ENCODE data around the gene NELL1.
"Not testable (repeated sequence)": the region's sequence is repeated elsewhere in the genome, so short reads cannot be mapped to it uniquely, and the experiment has no call there.

NELL1 gene

DNA sequence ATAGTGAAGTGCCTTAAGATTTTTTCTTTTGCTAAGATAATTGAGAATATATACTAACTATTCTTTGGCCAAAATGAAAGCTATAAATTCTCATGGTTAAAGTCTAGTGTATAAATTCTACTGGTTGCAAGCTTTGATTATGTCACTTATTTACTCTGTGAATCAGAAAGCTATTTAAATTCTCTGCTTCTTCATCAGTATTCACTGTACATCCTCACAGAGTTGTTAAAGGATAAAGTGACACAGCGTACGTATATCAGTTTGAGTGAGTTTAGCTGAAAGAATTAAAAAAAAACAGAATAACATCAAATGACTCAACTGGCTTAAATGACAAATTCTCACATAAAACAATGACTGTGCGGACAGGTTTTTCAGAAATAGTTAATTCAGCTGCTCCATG is 453.1 kb downstream of the NELL1 start:
- DNase-seq: no peak

DNA sequence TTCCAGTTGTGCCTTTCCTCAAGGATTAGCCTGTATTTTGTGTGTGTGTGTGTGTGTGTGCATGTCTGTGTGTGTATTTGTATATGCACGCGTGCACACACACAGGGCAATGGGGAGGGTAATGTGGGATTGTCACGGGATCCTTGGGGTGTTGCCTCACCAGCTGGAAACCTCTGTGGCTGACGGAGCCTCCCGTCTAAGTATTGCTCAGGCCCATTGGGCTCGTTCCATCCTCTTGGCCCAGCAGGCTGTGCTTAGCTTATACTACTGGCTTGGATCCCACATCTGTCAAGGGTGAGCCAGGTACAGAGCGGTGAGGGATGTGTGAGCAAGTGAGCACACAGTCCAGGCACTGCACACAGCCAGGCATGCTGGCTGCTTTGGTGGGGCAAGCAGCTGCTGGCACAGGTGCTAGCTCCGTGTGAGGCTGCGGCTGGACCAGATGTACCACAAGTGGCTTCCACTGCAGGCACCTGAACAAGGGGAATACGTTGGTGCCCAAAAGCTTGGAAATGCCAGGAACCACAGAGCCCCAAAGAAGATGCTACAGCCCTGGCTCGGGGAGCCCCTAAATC is 462.8 kb downstream of the NELL1 start:
- DNase-seq: no peak

DNA sequence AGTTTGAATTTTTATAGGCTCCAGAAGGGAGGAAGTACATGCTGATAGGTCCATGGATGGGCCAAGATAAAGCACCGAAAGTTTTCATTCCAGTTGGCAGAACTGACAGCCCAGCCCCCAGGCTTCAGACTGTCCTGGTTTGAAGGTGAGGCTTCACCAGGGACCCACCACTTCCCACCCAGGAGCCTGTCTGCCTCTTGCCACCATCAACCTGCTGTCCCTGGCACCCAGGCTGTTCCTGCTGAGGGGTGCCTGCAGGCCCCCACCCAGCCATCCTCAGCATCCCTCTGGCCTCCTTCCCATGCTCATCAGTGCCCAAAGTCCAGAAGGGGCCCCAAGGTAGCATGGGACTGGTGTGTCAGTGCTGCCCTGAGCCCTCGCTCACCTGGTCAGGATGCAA is 463.9 kb downstream of the NELL1 start:
- DNase-seq: no peak

DNA sequence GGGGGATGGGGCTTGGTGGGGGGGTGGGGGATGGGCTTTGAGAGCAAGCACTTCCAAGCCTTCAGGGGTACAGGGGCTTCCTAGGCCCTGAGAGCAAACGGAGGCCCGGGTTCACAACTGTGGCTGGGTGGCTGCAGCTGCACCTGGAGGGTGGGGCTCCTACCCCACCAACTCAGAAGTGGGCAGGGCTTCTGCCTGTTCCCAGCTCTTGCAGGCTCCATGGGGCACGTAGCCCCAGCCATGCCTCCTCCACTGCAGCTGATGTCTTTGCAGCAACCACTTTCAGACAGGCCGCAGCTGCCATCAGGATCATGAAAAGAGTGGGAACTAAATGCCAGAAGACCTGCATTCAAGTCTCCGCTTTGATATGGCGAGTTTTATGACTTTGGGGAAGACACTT is 464.3 kb downstream of the NELL1 start:
- no peak for DNase-seq

DNA sequence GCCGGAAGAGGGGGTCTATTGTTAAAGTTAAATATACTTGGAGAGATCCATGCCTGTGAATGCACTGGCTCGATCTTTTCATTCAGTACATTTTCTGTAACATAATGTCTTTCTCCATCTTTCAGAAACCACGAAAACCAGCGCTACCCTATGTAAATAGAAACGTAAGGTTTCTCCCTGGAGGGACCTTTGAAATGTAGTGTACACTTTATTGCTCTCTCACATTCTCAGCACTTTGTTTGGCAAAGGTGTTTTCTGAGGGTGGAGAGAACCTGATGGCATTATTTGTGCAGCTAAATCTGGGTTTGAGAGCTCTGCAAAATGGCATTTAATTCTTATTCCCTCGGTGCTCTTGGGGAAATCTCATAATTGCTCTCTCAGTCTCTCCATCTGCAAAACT is 468.4 kb downstream of the NELL1 start:
- DNase-seq: no peak

DNA sequence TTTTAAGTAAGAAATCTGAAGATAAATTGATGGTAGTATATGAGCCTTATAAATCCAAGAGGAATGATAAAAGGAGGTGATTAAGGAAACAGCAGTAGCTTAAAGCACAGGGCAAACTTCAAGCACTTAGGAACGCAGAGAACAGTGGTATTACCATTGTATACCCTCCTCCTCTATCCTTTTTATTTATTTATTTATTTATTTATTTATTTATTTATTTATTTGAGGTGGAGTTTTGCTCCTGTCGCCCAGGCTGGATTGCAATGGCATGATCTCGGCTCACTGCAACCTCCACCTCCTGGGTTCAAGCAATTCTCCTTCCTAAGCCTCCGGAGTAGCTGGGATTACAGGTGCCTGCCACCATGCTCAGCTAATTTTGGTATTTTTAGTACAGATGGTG is 472.2 kb downstream of the NELL1 start:
- DNase-seq: not testable (repeated sequence)

DNA sequence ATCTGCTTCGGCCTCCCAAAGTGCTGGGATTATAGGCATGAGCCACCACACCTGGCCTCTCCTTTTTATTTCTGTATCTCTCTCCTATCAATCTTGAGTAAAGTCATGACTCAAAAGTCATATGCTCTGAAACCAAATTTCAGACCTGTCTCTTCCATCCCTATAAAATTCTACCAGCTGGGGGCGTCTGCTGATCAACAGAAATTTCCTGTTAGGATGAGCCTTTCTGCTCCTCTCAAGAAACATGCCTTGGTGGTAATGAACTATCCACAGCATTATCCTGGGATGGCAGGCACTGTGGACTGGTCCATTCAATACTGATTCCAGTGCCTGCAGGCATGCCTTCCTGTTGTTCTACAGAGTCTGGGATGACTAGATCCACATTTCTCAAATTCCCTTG is 472.6 kb downstream of the NELL1 start:
- no peak for DNase-seq

DNA sequence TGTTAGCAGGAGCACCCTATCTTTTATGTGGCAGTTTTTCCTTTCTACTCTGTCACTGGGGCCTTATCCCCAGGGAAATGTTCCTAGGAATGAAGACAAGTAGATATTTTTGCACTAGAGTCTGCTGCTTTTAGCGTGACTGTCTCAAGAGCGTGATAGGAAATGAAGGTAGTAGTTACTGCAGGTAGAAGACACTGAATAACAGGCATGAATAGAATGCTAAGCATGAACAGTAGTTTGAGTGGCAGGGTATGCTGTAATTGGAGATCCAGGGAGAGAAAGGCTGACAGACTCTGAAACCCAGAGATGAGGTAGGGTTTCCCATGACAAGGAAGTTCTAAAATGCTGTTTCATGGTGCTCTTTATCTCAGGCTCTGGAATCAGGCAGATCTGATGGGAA is 475.1 kb downstream of the NELL1 start:
- no peak for DNase-seq

DNA sequence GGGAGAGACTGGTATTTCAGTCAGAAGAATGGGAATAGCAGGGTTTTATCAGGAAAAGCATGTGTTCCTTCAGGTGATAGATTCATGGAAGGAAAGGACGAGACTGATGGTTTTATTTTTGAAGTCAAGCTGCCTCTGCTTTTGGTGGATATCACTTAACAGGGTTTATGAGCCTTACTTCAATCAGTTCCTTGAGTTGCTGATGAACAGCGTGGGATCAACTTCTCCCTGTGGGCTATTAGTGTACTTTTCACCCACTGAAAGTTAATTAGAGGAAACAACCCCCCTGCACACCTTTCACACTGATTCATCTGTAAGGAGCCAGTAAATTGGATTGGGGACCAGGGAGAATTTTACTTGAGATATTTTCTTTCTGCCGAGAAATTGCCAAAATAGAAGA is 479.0 kb downstream of the NELL1 start:
- no peak for DNase-seq

DNA sequence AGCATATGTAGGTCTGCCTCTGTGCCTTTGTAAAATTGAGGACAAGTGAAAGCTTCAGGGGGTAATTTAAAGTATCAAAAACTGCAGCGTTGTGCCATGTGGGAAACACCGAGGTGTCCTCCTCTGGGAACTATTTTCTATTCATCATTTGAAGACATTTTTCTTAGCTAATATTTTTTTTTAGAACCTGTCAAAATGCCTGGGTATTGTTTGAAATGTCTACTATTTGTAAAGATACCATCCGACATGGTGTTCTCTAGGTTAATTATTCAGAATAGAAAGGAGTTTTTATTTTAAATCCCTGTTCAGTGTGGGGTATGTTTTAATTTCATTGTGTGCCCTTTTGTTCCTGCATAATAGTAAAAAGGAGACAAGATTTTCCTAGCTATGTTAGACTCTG is 490.8 kb downstream of the NELL1 start:
- no peak for DNase-seq

DNA sequence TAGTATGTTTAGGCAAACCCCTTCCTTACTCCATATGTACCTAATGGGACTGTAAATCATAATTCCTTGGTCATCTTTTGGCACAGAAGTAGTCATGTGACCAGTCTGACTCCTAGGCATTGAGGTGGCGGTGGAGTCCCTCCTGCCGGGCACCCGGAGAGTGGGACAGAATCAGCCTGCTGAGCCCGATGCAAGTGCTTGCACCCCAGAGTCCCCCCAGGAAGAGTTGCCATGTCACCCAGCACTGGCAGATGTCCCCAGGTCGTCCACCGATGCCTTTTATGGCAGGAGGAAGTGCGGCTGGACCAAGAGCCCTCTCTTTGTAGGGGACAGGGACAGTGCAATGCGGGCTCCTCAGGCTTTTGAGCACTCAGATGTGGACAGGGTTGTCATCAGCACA is 500.3 kb downstream of the NELL1 start:
- no peak for DNase-seq

DNA sequence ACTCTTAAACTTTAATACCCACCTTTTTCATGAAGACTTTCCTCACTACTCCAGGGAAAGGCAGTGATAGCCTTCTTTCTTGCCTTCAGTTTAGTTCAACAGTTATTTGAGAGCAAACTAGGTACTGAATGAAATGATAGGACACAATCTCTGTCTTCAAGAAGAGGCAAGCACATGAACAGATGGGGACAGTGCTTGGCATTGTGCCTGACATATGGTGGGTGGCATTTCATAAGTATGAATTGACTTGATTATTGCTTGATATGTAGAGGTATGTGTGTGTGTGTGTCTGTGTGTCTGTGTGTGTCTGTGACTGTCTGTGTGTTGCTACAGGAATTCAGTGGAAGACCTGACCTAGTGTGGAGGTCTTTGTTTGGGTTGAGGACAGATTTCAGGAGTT is 504.1 kb downstream of the NELL1 start:
- no peak for DNase-seq

DNA sequence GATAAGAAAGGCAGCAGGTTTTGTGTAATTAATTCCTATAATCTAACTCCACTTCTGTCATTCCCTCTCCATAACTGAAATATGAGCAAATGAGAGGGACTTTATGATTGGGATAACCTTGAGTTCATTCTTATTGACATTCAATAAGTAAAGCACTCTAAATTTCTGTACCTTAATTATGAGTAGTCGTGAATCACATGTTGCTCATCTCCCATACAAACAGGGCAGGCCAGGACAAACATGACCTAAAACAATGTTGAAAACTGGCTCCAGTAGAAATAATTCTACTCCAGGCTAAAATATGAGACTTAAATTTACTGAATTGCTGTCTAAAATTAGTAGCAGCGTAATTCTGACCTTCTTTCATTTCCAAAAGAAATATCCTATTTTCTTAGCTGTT is 505.4 kb downstream of the NELL1 start:
- no peak for DNase-seq

DNA sequence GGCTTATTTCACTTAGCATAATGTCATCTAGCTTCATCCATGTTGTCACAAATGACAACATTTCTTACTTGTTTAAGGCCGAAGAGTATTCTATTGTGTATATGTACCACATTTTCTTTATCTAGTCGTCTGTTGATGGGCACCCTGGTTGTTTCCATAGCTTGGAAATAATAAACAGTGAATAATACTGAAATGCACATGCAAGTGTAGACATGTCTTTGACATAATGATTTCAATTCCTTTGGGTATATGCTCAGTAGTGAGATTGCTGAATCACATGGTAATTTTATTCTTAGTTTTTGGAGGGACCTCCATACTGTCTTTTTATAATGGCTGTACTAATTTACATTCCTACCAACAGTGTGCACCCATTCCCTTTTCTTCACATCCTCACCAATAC is 508.0 kb downstream of the NELL1 start:
- DNase-seq: no peak

DNA sequence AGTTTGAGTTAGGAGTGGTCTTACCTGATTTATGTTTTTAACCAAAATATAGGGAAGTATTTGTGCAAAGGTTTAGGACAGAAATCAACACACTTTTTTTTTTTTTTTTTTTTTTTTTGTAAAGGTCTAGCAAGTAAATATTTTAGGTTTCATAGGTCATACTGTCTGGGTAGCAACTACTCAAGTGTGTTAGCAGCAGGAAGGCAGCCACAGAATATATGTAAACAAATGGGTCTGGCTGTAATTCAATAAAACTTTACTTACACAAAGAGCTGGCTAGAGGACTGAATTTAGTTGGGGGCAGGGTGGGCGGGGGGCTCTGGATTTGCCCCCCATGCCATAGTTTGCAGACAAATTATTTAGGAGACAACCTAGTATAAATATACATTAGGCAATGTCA is 510.4 kb downstream of the NELL1 start:
- no peak for DNase-seq

DNA sequence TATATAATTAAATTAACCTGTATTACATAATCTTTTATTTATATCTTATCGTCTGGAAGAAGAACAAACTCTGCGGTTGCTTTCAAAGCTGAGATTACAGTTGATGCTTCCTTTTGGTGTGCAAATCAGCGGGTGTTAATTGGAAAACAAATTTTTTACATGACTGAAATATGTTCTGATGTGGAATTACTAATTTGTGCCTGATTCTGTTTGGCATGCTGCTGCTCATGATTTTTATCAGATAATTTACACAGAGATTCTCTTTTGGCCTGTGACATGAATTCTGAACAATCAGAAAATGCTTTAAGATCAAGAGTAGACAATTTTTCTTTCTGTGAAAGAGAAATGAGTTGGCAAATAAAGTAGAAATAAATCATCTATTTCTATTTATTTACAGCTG is 510.8 kb downstream of the NELL1 start:
- no peak for DNase-seq

DNA sequence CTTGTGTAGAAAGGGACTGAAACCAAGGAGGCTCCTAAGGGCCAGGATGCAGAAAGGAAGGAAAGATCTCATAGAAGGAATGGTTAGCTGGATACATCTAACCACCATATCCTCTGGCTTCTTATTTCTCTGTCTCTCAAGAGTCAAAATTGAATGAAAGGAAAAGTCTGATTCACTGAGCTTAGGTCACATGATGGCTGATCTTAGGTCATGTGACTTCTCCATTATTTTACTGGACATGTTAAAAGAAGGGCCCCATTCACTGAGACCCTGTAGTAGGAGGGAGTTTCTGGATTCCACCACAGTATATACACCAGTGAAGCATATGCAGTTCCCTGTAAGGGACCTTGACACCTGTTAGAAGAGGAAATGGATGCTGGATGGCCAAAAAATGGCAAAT is 516.6 kb downstream of the NELL1 start:
- DNase-seq: no peak

DNA sequence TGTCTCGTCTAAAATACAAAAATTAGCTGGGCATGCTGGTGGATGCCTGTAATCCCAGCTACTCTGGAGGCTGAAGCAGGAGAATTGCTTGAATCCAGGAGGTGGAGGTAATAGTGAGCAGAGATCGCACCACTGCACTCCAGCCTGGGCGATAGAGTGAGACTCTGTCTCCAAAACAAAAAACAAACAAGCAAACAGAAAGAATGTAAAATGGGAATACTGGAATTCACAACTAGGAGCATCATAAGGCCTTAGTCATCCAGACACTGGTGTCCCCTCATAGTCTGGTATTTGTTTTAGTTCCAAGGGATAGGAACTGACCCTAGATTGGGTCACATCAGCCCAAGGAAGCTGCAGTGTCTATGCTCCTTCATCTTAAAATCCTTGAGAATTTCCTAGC is 520.8 kb downstream of the NELL1 start:
- no peak for DNase-seq

DNA sequence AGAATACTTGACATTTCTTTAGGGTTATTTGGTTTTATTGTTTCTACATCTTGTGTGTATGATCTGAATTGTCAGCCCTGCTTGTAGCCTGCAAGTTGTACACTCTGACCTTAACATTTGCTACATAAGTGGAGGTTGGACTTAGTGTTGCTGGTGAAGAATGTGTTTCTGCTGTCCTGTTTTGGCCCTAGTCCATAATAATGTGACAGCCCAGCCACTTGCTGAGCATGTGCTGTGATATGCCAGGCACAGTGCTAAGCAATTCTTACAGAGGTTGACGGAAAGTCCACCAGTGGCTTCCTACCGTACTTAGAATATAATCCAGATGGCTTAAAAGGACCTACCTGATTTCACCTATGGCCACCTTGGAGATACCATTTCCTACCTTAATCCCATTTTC is 526.6 kb downstream of the NELL1 start:
- DNase-seq: no peak

DNA sequence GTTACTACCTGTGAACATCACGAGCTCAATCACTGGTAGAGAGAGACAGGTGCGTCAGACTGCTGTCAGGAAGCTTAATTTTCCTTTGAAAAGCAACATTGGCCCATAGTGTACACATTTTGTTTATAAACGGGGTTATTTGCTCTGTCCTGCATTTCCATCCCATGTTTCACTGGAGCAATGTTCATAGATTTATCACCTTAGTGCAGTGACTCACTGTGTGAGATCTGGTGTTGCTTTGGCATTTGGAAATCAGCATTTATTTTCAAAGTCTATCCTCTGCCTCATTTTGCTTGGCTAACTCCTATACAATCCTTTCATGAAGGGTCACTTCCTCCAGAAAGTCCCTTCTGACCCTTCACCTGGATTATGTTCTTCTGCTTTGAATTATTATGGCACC is 529.1 kb downstream of the NELL1 start:
- no peak for DNase-seq

DNA sequence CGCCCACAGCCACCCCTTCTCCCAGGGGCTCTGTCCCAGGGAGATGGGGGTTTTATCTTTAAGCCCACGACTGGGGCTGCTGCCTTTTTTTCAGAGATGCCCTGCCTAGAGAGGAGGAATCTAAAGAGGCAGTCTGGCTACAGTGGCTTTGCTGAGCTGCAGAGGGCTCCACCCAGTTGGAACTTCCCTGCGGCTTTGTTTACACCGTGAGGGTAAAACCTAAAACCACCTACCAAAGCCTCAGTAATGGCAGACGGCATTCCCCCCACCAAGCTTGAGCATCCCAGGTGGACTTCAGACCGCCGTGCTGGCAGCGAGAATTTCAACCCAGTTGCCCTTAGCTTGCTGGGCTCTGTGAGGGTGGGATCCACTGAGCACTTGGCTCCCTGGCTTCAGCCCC is 535.8 kb downstream of the NELL1 start:
- DNase-seq: no peak

DNA sequence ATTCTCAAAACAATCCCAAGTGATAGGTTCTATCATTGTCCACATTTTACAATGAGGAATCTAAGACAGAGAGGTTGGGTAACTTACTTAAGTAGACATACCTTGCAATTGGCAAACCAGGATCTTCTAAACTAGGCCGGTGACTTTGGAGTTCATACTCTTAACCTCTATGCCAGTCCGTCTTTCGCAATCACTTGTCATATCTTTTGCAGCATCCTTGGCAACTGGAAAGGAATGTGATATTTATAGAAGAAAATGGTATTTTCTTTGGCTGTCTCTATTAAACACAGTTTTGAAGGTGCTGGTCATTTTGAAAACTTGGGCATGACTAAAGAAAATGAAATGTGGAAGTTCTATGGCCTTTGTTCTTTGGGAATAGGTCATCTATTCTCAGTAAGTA is 556.5 kb downstream of the NELL1 start:
- DNase-seq: no peak

DNA sequence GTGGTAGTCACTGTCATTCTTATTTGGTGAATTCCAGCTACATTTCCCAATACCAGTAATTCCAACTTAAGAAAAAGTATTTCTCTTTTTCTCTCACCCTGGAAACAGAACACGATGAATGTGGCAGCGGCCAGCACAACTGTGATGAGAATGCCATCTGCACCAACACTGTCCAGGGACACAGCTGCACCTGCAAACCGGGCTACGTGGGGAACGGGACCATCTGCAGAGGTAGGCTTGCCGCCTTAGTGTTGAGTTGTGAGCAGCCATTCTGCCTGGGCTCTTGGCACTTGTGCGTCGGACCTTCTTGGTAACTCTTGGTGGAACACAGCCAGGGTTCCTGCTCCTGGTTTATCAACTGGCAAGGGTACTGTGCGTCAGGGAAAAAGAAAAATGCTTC is 559.8 kb downstream of the NELL1 start:
- DNase-seq: no peak

DNA sequence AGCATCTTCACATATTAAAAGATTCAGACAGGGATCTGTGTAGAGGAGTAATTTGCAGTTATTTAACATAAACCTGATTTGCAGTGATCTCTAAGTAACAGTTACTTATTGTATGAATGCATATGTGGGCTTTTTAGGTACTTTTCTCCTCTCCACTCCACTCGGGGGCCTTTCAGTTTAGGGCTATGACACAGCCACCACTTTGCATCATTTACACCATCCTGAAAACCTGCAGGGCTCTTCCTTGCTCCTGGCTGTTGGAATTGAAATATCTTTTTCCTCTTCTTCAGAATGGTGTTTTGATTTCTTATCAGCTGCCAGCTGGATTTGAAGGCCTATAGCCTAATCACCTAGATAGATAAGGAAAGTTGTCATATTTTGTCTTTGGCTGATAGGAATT is 580.8 kb downstream of the NELL1 start:
- DNase-seq: no peak

DNA sequence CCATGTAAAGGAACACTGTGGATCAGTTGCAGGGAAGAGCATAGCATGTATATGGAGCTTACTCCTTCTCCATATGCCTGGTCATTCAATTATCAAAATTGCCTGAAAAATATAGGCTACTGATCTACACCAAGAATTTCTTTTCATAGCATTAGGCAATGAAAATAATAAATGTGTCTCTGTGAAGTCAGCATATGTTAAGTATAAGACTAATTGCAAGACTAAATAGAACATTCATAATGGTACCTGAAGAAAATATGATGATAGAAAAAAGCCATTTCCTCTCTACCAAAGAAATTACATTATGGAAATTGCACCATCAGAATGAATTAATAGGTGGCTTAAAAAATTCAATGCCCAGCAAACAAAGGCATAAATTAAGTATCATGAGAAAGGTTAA is 584.7 kb downstream of the NELL1 start:
- no peak for DNase-seq

DNA sequence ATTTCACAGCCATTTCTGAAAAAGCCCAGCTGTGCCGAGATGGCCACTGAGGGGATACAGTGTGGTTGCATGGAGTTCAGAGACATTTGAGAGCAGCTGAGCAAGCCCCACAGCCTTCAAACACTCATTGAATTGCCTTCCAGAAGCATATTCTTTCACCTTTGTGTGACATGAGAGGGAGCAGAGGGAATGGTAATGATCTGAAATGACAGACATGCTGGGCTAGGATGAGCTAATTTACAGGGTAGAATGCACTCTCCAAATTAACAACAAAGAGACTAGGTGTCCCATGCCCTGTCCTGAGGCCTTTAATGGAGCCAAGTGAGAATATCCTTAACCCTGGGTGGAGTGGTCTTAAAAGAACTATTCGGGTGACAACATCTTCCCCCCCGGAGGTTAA is 585.4 kb downstream of the NELL1 start:
- no peak for DNase-seq

Measured in right hindlimb (tissue), 1 donor.